ENCODE data around the gene YWHAE. TPM values are rescaled to one million over a fixed set of nuclear protein-coding genes. Genes with fewer than 3 reads are reported as not detected.

The YWHAE gene
- total RNA-seq, 2 experiments from 2014 or later: 267 to 646 TPM

- no peak for DNase-seq (ENCODE audit: low spot score)
- BruUV-seq (replicated peaks): no TSS peak
- CTCF ChIA-PET (ENCODE audit: unreplicated experiment): no interaction called here
- Histone ChIP-seq H3K36me3 (ENCODE audit: insufficient read depth, low read length) (peaks cover 83% of the 10 kb centered on the region), H3K4me1 (ENCODE audit: insufficient read depth, low read length, poor library complexity, severe bottlenecking) (no peaks in the 10 kb centered on the region), H2AFZ (ENCODE audit: low read length) (no peak overlapping the region), H3K27ac (ENCODE audit: low read depth, low read length, poor library complexity, severe bottlenecking) (no peak overlapping the region), H3K4me3 (ENCODE audit: low read depth, low read length, poor library complexity, severe bottlenecking) (no peak overlapping the region), H3K9me2 (ENCODE audit: insufficient read depth, low read length) (no peaks in the 10 kb centered on the region), H4K20me1 (ENCODE audit: insufficient read depth, low read length) (no peaks in the 10 kb centered on the region), H3K79me2 (ENCODE audit: insufficient read depth, low read depth, low read length) (peaks cover 5% of the 10 kb centered on the region; the same call in 1 of the 2 replicates), H3K9me3 (ENCODE audit: low read length) (no peaks in the 10 kb centered on the region), H3K4me2 (ENCODE audit: low read length) (no peak overlapping the region)
- intact Hi-C loops (cut with micrococcal nuclease; ENCODE audit: unreplicated experiment): no loop called here
- POLR2A ChIA-PET: interaction anchor here (0.6 kb wide), 1 partner anchor 312 kb away, joined by 4 read pairs; no protein-coding TSS in a partner anchor
- TF ChIP-seq CTCF (conservative IDR thresholded peaks at IDR 0.05; ENCODE audit: low read length): no peak
- TF ChIP-seq EZH2phosphoT487 (IDR thresholded peaks at IDR 0.05; ENCODE audit: borderline replicate concordance, low read depth, low read length): no peak
Observed at GRCh38 chr17:1423456-1424135, 23.6 kb upstream of the YWHAE start.

GRCh38 chr17:1422885-1423284, 22.9 kb upstream of the YWHAE start:
- Histone ChIP-seq H3K4me3 (ENCODE audit: low read depth, low read length, poor library complexity, severe bottlenecking) (no peak overlapping the region), H3K9me3 (ENCODE audit: low read length) (no peaks in the 10 kb centered on the region), H3K9me2 (ENCODE audit: insufficient read depth, low read length) (no peaks in the 10 kb centered on the region), H3K4me1 (ENCODE audit: insufficient read depth, low read length, poor library complexity, severe bottlenecking) (no peaks in the 10 kb centered on the region), H3K79me2 (ENCODE audit: insufficient read depth, low read depth, low read length) (peaks cover 5% of the 10 kb centered on the region; the same call in 1 of the 2 replicates), H2AFZ (ENCODE audit: low read length) (no peak overlapping the region), H3K4me2 (ENCODE audit: low read length) (no peak overlapping the region), H3K36me3 (ENCODE audit: insufficient read depth, low read length) (peaks cover 82% of the 10 kb centered on the region), H3K27ac (ENCODE audit: low read depth, low read length, poor library complexity, severe bottlenecking) (no peak overlapping the region), H4K20me1 (ENCODE audit: insufficient read depth, low read length) (no peaks in the 10 kb centered on the region)
- no TSS peak for BruUV-seq (replicated peaks)
- intact Hi-C loops (cut with micrococcal nuclease; ENCODE audit: unreplicated experiment): no loop called here
- ChIA-PET CTCF (ENCODE audit: unreplicated experiment) (no interaction called here), POLR2A (interaction anchor here (0.7 kb wide), 1 partner anchor 61 kb away, joined by 3 read pairs; no protein-coding TSS in a partner anchor)
- no peak for DNase-seq (ENCODE audit: low spot score)
- no peak for TF ChIP-seq EZH2phosphoT487 (IDR thresholded peaks at IDR 0.05; ENCODE audit: borderline replicate concordance, low read depth, low read length)
- no peak for TF ChIP-seq CTCF (conservative IDR thresholded peaks at IDR 0.05; ENCODE audit: low read length)

- no peaks in the 10 kb centered on the region for H3K4me1 ChIP-seq (ENCODE audit: insufficient read depth, low read length, poor library complexity, severe bottlenecking)
- ChIA-PET CTCF (ENCODE audit: unreplicated experiment) (no interaction called here), POLR2A (no interaction called here)
- no peaks in the 10 kb centered on the region for H3K9me2 ChIP-seq (ENCODE audit: insufficient read depth, low read length)
- no peak for DNase-seq (ENCODE audit: low spot score)
- no peaks in the 10 kb centered on the region for H4K20me1 ChIP-seq (ENCODE audit: insufficient read depth, low read length)
- H3K79me2 ChIP-seq (ENCODE audit: insufficient read depth, low read depth, low read length): peaks cover 5% of the 10 kb centered on the region; the same call in 1 of the 2 replicates
- no peak overlapping the region for H3K4me2 ChIP-seq (ENCODE audit: low read length)
- no peak overlapping the region for H3K4me3 ChIP-seq (ENCODE audit: low read depth, low read length, poor library complexity, severe bottlenecking)
- intact Hi-C loops (cut with micrococcal nuclease; ENCODE audit: unreplicated experiment): no loop called here
- peaks cover 76% of the 10 kb centered on the region for H3K36me3 ChIP-seq (ENCODE audit: insufficient read depth, low read length)
- H3K27ac ChIP-seq (ENCODE audit: low read depth, low read length, poor library complexity, severe bottlenecking): no peak overlapping the region
- TF ChIP-seq CTCF (conservative IDR thresholded peaks at IDR 0.05; ENCODE audit: low read length) (no peak), EZH2phosphoT487 (IDR thresholded peaks at IDR 0.05; ENCODE audit: borderline replicate concordance, low read depth, low read length) (no peak)
- H3K9me3 ChIP-seq (ENCODE audit: low read length): no peaks in the 10 kb centered on the region
- no peak overlapping the region for H2AFZ ChIP-seq (ENCODE audit: low read length)
- BruUV-seq (replicated peaks): no TSS peak
Observed at GRCh38 chr17:1421470-1421869, 21.4 kb upstream of the YWHAE start.
